Measurements from ENCODE around the gene PLEKHM3. TPM values are rescaled to one million over a fixed set of nuclear protein-coding genes. Genes with fewer than 3 reads are reported as not detected.

Gene PLEKHM3
- total and polyA plus RNA-seq, 2 of the 13 experiments (the other 11 are each of a cell fraction or from before 2014, with no cell fraction given), result 4.5 to 4.7 TPM

- TF ChIP-seq RXRA (CRISPR knock-in tag; IDR thresholded peaks at IDR 0.05), result peak; percentile 52; the same call in 1 of the 2 replicates
- TF ChIP-seq ZSCAN30 (CRISPR knock-in tag; IDR thresholded peaks at IDR 0.05), result no peak
- TF ChIP-seq AHDC1 (CRISPR knock-in tag; IDR thresholded peaks at IDR 0.05; ENCODE audit: borderline replicate concordance), result no peak
- TF ChIP-seq SOX5 (CRISPR knock-in tag; IDR thresholded peaks at IDR 0.05; ENCODE audit: borderline replicate concordance), result peak; percentile 51; the same call in 1 of the 2 replicates
- peak; percentile 56 for TF ChIP-seq ELF3 (CRISPR knock-in tag; IDR thresholded peaks at IDR 0.05)
- TF ChIP-seq PTBP1 (IDR thresholded peaks at IDR 0.05; ENCODE audit: low read depth, low read length, poor library complexity, severe bottlenecking), result no peak
- TF ChIP-seq ZEB1 (IDR thresholded peaks at IDR 0.05; ENCODE audit: insufficient replicate concordance, low read depth), result no peak
- peak; percentile 69 for TF ChIP-seq GATAD2A (CRISPR knock-in tag; IDR thresholded peaks at IDR 0.05)
- no peak for TF ChIP-seq ZNF512 (CRISPR knock-in tag; IDR thresholded peaks at IDR 0.05)
- no peak for TF ChIP-seq ZNF101 (CRISPR knock-in tag; IDR thresholded peaks at IDR 0.05; ENCODE audit: borderline replicate concordance, low read depth)
- TF ChIP-seq POLR2AphosphoS5 (IDR thresholded peaks at IDR 0.05; ENCODE audit: low read depth, low read length), result no peak
- no peak for TF ChIP-seq ZMAT3 (CRISPR knock-in tag; conservative IDR thresholded peaks at IDR 0.05)
- no peak for TF ChIP-seq PAX8 (CRISPR knock-in tag; IDR thresholded peaks at IDR 0.05; ENCODE audit: borderline replicate concordance)
- TF ChIP-seq TP53 (CRISPR knock-in tag; conservative IDR thresholded peaks at IDR 0.05), result no peak
- no peak for TF ChIP-seq SALL2 (CRISPR knock-in tag; IDR thresholded peaks at IDR 0.05)
- TF ChIP-seq FOXJ3 (CRISPR knock-in tag; IDR thresholded peaks at IDR 0.05; ENCODE audit: borderline replicate concordance), result no peak
- TF ChIP-seq ZMYM3 (CRISPR knock-in tag; IDR thresholded peaks at IDR 0.05), result peak; percentile 53
- TF ChIP-seq ZBTB1 (CRISPR knock-in tag; IDR thresholded peaks at IDR 0.05; ENCODE audit: borderline replicate concordance), result no peak
- no peak; the same call in 1 of the 2 replicates for TF ChIP-seq ZBTB7B (CRISPR knock-in tag; IDR thresholded peaks at IDR 0.05)
- TF ChIP-seq GATAD1 (CRISPR knock-in tag; IDR thresholded peaks at IDR 0.05), result no peak
- TF ChIP-seq NCOA5 (CRISPR knock-in tag; IDR thresholded peaks at IDR 0.05), result no peak
- no peak for TF ChIP-seq CREBL2 (CRISPR knock-in tag; IDR thresholded peaks at IDR 0.05; ENCODE audit: borderline replicate concordance)
- no peak for TF ChIP-seq KLF13 (CRISPR knock-in tag; IDR thresholded peaks at IDR 0.05)
- TF ChIP-seq REPIN1 (CRISPR knock-in tag; IDR thresholded peaks at IDR 0.05; ENCODE audit: borderline replicate concordance, low read depth), result no peak
- 0 out of 2 replicates have a peak, but pooled peaks have one; percentile 48 for TF ChIP-seq MEIS2 (CRISPR knock-in tag; IDR thresholded peaks at IDR 0.05)
Measured at GRCh38 chr2:207830778-207831438, 194.4 kb downstream of the PLEKHM3 start (continued).

Measured in HepG2 (cell line).